ENCODE data around the gene PTPRM. TPM values are rescaled to one million over a fixed set of nuclear protein-coding genes. Genes with fewer than 3 reads are reported as not detected.

PTPRM gene
- total RNA-seq, 1 experiment from 2014 or later = 1.6 TPM

DNA sequence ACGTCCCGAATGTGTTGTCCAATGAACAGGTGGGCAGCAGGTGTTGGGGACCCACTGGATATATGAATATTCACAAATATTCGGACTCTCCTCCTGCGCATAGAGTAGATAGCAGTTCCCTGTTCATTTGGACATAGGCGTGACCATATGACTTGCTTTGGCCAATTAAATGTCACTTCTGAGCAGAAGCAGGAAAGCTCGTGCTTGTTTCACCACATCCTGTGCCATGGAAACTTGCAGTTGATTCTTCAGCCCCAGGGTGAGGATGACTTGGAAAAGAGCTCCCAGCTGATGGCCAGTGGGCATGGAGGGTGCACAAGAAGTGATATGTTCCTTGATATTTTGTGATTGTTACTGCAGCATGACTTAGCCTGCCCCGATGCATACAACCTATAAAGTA is 52.6 kb downstream of the PTPRM start:
- H3K9me3 ChIP-seq (ENCODE audit: control insufficient read depth, insufficient read depth, low read depth, low read length) = no peaks in the 10 kb centered on the region
- TF ChIP-seq, protein P1, sequence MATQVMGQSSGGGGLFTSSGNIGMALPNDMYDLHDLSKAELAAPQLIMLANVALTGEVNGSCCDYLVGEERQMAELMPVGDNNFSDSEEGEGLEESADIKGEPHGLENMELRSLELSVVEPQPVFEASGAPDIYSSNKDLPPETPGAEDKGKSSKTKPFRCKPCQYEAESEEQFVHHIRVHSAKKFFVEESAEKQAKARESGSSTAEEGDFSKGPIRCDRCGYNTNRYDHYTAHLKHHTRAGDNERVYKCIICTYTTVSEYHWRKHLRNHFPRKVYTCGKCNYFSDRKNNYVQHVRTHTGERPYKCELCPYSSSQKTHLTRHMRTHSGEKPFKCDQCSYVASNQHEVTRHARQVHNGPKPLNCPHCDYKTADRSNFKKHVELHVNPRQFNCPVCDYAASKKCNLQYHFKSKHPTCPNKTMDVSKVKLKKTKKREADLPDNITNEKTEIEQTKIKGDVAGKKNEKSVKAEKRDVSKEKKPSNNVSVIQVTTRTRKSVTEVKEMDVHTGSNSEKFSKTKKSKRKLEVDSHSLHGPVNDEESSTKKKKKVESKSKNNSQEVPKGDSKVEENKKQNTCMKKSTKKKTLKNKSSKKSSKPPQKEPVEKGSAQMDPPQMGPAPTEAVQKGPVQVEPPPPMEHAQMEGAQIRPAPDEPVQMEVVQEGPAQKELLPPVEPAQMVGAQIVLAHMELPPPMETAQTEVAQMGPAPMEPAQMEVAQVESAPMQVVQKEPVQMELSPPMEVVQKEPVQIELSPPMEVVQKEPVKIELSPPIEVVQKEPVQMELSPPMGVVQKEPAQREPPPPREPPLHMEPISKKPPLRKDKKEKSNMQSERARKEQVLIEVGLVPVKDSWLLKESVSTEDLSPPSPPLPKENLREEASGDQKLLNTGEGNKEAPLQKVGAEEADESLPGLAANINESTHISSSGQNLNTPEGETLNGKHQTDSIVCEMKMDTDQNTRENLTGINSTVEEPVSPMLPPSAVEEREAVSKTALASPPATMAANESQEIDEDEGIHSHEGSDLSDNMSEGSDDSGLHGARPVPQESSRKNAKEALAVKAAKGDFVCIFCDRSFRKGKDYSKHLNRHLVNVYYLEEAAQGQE (IDR thresholded peaks at IDR 0.05; ENCODE audit: insufficient read depth in 1 of 2, low read depth in 2 of 2, low read length in 1 of 2) = no peak
- TF ChIP-seq POLR2AphosphoS5 (IDR thresholded peaks at IDR 0.05; ENCODE audit: low read depth, low read length) = no peak
- TF ChIP-seq, protein P2, sequence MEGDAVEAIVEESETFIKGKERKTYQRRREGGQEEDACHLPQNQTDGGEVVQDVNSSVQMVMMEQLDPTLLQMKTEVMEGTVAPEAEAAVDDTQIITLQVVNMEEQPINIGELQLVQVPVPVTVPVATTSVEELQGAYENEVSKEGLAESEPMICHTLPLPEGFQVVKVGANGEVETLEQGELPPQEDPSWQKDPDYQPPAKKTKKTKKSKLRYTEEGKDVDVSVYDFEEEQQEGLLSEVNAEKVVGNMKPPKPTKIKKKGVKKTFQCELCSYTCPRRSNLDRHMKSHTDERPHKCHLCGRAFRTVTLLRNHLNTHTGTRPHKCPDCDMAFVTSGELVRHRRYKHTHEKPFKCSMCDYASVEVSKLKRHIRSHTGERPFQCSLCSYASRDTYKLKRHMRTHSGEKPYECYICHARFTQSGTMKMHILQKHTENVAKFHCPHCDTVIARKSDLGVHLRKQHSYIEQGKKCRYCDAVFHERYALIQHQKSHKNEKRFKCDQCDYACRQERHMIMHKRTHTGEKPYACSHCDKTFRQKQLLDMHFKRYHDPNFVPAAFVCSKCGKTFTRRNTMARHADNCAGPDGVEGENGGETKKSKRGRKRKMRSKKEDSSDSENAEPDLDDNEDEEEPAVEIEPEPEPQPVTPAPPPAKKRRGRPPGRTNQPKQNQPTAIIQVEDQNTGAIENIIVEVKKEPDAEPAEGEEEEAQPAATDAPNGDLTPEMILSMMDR (IDR thresholded peaks at IDR 0.05) = no peak
- TF ChIP-seq SIN3A (IDR thresholded peaks at IDR 0.05; ENCODE audit: borderline replicate concordance, insufficient read depth, low read depth, low read length) = no peak
- TF ChIP-seq TCF7L2 (IDR thresholded peaks at IDR 0.05; ENCODE audit: low read depth, low read length) = no peak
- DNase-seq (ENCODE audit: low read depth, low spot score) (no peak), ATAC-seq (no peak)
- H3K4me1 ChIP-seq (ENCODE audit: control insufficient read depth, insufficient read depth, low read length) = no peaks in the 10 kb centered on the region
- no peak overlapping the region for H3K27ac ChIP-seq (ENCODE audit: low read length)
- H3K4me3 ChIP-seq (ENCODE audit: low read depth in 2 of 2, low read length in 2 of 2) = no peak overlapping the region
- intact Hi-C loops (cut with micrococcal nuclease; ENCODE audit: unreplicated experiment) = no loop called here
- BruUV-seq (replicated peaks) = no TSS peak
- in situ Hi-C loops (cut with HindIII; ENCODE audit: low pct_unique_long_range_greater_than_20kb, low sequenced_read_pairs) = no loop called here
- no peaks in the 10 kb centered on the region for H3K36me3 ChIP-seq (ENCODE audit: control insufficient read depth, insufficient read depth, low read length)
- no peaks in the 10 kb centered on the region for H3K27me3 ChIP-seq (ENCODE audit: control insufficient read depth, insufficient read depth, low read length)
- CTCF ChIA-PET = no interaction called here
- POLR2A ChIA-PET = no interaction called here

DNA sequence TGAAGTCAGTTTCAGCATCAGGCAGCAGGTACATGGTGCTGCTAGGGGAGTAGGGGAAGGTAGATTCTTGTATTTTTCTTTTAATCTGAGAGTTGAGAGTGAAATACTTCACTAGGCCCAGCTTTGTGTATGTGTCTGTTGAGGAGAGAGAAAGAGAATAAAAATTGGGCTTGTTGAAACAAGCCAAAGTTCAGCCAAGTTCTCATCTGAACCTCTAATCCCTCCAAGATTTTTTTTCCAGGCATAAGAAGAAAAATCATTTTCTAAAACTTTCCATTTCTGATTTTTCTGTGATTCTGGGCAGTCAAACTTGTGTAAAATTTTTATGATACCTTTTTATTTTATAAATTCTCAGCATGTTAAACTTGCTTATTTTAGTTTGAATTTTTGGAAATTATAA is 55.6 kb downstream of the PTPRM start:
- Histone ChIP-seq H3K4me1 (ENCODE audit: control insufficient read depth, insufficient read depth, low read length) (no peaks in the 10 kb centered on the region), H3K27me3 (ENCODE audit: control insufficient read depth, insufficient read depth, low read length) (no peaks in the 10 kb centered on the region), H3K9me3 (ENCODE audit: control insufficient read depth, insufficient read depth, low read depth, low read length) (no peaks in the 10 kb centered on the region), H3K36me3 (ENCODE audit: control insufficient read depth, insufficient read depth, low read length) (no peaks in the 10 kb centered on the region), H3K27ac (ENCODE audit: low read length) (no peak overlapping the region), H3K4me3 (ENCODE audit: low read depth in 2 of 2, low read length in 2 of 2) (no peak overlapping the region)
- ChIA-PET POLR2A (no interaction called here), CTCF (no interaction called here)
- no peak for DNase-seq (ENCODE audit: low read depth, low spot score)
- TF ChIP-seq SIN3A (IDR thresholded peaks at IDR 0.05; ENCODE audit: borderline replicate concordance, insufficient read depth, low read depth, low read length) (no peak), TCF7L2 (IDR thresholded peaks at IDR 0.05; ENCODE audit: low read depth, low read length) (no peak), POLR2AphosphoS5 (IDR thresholded peaks at IDR 0.05; ENCODE audit: low read depth, low read length) (no peak)
- TF ChIP-seq, protein P2 (IDR thresholded peaks at IDR 0.05) = no peak
- TF ChIP-seq, protein P1 (IDR thresholded peaks at IDR 0.05; ENCODE audit: insufficient read depth in 1 of 2, low read depth in 2 of 2, low read length in 1 of 2) = no peak
- no TSS peak for BruUV-seq (replicated peaks)
- no peak for ATAC-seq
- in situ Hi-C loops (cut with HindIII; ENCODE audit: low pct_unique_long_range_greater_than_20kb, low sequenced_read_pairs) = no loop called here
- intact Hi-C loops (cut with micrococcal nuclease; ENCODE audit: unreplicated experiment) = no loop called here

Measured in Panc1 (cell line).